Measurements from ENCODE around the gene TLE4.
A peak's percentile ranks its signal among the peaks of the same experiment; 100 is the strongest.

Gene TLE4

GRCh38 chr9:79667817-79668436 is 96.2 kb downstream of the TLE4 start:
- DNase-seq: no peak

DNA sequence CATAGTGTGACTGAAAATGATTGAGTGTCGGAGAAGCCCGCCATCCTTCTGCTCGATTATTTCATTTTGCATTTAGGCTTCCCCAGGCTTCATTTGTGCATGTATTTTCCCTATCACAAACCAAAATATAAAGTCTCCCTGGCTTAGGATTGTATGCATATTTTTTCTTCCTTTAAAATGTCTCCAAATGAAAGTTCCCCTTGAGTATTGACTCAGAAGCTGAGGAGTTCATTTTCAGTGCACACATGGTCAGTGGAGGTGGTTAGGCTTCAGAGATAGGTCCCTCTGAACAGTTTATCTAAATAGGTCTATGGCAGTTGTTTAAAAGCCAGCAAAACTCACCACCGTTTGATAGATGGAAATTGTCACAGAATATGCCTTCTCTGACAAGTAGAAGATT is 97.2 kb downstream of the TLE4 start:
- no peak for DNase-seq

GRCh38 chr9:79670269-79670961 is 98.7 kb downstream of the TLE4 start:
- no peak for DNase-seq

DNA sequence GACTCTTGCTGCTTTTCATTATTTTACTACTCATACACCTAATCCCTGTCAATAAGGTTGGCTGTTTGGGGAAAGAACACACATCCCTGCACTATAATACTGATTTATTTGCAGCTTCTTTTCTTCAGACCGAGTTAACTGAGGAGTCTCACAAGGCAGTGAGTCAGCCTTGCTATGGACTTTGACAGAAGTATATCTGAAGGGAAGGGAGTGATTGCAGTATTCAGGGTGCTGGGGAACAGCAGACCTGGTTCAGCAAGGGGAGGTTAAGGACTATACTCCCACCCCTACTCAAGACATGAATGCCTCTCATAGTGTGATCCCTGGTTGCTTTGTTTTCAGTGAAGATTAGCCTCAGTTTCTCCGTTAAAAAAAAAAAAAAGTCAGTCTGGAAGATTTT is 99.8 kb downstream of the TLE4 start:
- DNase-seq: no peak

- DNase-seq: no peak
These were observed 100.5 kb downstream of the TLE4 start for GRCh38 chr9:79672236-79672635.

GRCh38 chr9:79672891-79673290 is 101.1 kb downstream of the TLE4 start:
- no peak for DNase-seq

DNA sequence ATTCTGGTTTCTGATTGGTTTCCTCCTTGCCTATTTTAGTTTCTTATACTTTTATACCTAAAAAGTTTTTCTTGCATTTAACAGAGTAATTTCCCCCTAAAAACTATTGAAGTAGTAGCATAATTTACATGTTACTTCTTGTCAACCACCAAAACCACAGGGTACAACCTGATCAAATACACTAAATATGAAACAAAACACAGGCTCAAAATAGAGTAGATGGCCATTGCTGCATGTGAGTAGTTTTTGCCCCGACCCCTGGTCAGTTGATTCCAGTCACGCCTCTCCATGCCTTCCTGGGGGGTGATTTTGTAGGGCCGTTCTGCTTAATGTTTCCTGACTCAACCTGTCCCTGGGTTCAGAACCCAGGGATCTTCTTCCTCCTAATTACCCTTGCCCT is 101.8 kb downstream of the TLE4 start:
- no peak for DNase-seq

- DNase-seq: no peak
These were observed 102.5 kb downstream of the TLE4 start for GRCh38 chr9:79674052-79674777.

DNA sequence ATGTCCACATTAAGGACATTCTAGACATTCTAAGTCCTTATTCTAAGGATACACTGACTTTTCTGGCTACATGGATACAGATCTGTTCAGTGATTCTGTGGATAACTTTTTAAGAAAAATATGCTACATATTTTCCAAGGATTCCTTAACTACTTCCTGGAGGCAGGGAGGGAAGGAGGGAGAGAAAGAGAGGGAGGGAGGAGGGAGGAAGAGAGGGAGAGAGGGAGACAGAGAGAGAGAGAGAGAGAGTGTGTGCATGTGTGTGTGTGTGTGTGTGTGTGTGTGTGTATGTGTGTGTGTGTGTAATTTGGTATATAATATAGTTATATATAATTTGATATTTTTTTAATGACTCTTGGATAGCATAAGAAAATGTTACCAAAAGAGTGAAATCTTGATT is 109.8 kb downstream of the TLE4 start:
- DNase-seq: no peak

- DNase-seq: no peak
These were observed 110.4 kb downstream of the TLE4 start for GRCh38 chr9:79682076-79682736.

DNA sequence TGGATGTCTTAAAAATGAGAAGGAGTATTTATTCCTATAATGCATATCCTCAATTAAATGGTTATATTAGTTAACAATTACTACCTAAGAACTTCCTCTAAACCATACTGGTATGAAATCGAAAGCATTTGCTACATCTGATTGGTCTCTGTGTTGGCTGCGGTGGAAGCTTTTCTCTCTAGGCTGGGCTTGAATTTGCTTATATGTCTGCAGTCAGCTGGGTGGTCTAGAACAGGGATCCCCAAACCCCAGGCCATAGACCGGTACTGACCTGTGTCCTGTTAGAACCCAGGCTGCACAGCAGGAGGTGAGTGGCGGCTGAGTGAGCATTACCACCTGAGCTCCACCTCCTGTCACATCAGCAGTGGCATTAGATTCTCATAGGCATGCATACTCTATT is 112.3 kb downstream of the TLE4 start:
- DNase-seq: no peak

DNA sequence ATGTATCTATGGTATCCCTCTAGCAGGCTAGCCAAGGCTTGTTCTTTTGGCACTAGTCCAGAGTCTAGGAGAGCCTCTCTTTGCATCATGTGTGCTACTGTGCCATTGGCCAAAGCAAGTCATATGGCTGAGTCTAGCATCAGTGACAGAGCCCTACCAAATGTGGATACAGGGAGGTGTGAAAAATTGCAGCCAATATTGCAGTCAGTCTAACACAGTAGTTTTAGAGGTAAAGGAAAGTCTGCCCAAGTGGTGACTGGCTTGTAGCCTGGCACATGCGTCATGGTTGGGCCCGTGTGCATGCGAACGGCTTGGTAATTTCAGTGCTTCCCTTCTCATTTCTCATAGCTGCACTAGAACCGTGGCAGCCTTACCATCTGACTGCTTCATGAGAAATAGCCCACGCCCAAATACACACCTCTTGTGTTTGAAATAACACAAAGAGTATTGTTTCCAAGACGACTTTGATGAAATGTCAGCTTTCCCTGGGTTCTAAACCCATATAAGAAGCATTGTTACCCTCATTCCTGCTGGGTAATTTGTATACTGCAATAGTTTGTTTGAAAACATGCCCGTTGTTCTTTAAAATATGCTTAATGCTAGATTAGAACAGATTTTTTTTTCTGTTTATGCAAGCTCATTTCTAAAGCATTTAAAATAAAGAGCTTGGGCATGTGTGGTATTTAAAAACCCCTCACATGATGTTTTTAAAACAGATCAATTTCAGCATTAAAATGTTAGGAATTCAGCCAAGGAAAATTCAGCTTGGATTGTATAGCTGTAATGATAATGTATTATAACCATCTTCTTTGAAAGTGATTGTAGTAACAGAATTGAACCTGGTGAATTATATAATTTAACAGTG is 113.2 kb downstream of the TLE4 start:
- no peak for DNase-seq

GRCh38 chr9:79685577-79685976 is 113.8 kb downstream of the TLE4 start:
- DNase-seq: no peak

- DNase-seq: peak; percentile 76
These were observed 114.8 kb downstream of the TLE4 start for GRCh38 chr9:79686381-79687130.

- no peak for DNase-seq
These were observed 115.3 kb downstream of the TLE4 start for GRCh38 chr9:79687131-79687447.

- no peak for DNase-seq
These were observed 116.6 kb downstream of the TLE4 start for GRCh38 chr9:79688363-79688762.

GRCh38 chr9:79689576-79689975 is 117.8 kb downstream of the TLE4 start:
- no peak for DNase-seq

- DNase-seq: no peak
These were observed 119.7 kb downstream of the TLE4 start for GRCh38 chr9:79691496-79691895.

DNA sequence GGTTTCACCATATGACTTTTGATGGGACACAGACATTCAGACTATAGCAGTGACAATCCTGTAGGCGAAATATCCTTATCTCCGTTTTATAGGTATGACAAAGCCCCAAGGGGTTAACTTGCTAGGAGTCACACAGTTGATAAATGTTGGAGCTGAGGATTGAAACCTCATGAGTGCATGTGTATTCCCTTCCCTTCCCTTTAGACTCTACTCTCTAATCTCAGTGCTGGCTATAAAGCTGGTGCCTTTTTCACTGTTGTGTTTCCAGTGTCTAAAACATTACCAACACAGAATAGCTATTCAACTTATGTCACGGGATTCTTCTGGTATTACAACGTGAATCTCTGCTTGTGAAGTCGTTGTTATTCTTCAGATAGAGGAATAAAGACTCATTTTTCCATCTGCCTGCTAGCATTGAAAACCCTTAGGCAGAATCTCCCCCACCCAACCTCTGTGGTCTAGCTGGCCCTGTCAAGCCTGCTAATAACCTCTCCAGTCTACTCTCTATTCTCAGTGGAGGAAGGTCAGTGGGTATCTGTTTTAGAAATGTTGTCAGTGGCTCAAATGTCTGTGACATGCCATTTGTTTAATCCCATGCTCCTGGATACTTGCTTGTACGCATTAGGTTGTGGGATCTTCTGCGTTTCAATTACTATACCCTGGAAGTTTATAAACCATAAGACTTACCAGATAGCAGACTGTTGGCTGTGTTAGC is 121.2 kb downstream of the TLE4 start:
- DNase-seq: no peak

DNA sequence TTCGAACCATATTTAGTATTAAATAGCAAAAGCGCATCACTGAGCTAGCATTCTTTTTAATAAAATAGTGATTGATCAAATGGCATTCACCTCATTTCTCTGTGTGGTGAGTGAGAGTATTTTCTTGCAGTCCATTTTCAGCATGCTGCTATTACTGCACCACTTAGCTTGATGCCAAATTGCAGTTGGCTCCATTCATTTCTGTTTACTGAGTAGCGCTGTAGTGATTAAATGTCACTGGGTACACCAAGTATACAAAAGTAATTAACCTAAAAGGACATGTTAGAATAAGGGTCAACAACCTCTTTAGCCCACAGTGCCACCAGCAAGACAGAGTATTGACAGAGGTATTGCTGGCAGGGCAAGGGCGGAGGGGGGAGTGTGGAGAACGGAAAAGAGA is 122.0 kb downstream of the TLE4 start:
- DNase-seq: no peak

DNA sequence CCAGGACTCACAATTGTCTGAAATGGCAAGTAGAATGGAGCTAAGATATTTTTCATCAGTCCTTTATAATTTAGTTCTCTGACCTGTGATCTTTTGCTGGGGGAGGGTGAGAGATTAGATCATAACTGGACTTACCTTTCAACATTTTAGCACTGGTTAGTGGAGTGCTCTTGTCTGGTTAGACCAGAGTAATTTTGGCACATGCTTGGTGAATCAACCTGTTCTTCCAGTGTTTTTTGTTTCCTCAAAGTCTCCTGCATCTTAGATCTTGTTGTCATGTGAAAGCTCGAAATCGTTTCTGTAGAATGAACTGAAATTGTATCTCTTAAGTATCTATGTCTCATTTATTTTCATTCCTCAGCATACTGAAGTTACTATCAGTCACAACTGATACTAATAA is 122.4 kb downstream of the TLE4 start:
- no peak for DNase-seq
